NOMO-1 (cell line): ENCODE data around the gene ARV1.

Source experiments
- DNase-seq, 2 experiments: peaks; one replicate each; lab custom pipeline; 2025; ENCODE audit not compliant: unreplicated experiment in 2 of 2; lab: John Stamatoyannopoulos, UW

Gene ARV1

DNA sequence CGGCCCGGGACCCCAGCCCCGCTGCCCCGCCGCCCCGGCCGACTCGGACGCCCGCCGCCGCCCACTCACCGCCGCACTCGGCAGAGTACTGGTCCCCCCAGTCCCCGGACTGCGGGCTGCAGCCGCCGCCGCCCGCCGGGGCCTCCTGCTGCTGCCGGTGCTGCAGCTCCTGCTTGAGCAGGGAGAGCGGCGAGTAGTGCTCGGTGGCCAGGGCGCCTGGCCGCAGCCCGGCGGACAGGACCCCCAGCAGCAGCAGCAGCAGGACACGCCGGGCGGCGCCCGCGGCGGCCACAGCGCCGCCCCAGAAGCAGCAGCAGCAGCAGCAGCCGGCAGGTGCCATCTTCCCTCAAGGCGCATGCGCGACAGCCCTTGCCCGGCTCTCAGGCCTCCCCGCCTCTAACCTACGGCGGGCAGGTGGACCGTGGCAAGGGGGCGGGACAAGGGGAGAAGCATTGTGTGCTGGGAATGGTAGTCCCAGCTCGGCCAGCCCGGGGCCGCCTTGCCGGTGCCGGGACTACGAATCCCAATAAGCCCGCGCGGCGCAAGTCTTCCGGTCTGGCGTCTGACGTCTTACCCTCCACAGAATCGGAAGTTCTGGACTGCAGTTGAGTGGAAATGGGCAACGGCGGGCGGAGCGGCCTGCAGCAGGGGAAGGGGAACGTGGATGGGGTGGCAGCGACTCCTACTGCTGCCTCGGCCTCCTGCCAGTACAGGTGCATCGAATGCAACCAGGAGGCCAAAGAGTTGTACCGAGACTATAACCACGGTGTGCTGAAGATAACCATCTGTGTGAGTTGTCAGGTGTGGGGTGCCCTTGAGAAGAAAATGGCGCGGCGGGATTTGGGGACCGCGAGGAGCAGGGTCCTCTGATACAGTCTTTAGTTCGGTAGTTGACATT, at the start of gene ARV1, which contains the start of gene TTC13:
TSS of gene ARV1 (plus strand) at position 604 of the 898 bp plus-strand sequence. CDS start at position 616, 12 bp downstream.
TSS of gene TTC13 (minus strand) at position 371 of the 898 bp plus-strand sequence. CDS start at position 340, 31 bp downstream.
- DNase-seq = peak; percentile 97 to 99

DNA sequence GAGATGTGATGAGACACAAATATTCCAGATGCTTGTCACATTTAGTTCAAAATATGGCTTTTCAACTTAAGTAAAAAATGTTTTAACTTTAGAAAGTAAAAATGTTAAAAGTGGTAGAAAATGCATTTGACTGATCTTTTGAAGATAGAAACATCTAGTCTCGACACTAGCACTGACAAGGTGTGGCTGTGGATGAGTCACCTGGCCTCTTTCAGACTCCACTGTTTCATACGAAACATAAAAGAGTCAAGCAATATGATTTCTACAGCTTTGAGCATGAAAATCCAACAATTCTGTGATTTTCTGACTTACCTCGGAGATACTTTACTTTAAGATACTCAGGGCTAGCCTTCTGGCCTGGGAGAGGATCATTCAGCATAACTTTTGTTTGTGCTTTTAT, 47.9 kb upstream of the ARV1 start:
- no peak for DNase-seq

DNA sequence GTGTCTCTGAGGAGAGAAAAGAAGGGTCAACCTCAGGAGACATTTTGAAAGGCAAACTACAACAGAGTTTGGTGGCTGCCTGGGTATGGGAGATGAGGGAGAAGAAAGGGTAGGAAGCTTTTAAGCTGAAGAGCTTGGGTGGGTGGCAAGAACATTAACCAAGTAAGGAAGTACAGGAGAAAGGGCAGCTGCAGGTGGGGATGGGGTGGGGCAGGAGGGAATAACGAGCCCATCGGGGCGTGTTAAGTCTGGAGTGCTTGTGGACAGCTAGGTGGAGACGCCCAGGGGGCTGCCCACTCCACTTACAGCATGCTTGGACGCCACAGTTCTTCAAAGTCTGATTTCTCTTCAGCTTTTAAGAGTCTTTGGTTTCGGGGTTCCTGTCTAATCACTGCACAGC, 43.0 kb upstream of the ARV1 start:
- DNase-seq = no peak

DNA sequence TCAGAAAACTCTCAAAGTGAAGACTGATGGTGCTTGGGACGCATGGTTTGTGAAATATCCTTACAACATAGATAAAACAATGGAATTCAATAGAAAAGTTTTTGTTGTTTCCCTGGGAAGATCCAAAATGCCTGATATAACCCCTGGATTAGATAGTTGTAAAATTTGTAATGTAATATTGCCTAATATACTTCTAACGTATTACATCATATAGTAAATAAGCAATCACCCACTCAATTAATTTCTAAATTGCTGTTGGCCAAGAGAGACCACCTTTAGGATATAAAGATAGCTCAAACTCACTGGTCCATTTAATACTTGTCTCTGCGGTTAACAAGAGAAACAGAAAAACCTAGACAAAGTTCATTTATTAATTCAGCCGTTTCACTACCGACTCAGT, 42.4 kb upstream of the ARV1 start:
- no peak for DNase-seq

DNA sequence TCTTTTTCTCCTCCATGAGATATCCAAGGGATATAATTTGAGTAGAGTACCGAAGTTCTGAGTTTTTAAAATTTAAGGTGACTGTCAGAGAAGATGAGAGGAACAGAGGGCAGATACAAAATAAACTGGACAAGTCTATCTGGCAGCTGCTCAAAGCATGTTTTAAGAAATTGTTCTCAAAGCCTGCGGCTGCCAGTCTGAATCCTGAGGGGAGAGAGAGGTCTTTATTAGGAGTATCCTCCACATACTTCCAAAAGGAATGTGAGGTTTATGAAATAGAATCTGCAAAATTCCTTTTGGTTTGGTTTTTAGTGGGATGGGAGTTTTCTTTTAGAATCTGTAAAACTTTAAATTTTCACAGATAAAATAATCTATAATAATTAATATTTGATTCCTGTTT, 41.5 kb upstream of the ARV1 start:
- DNase-seq = no peak

DNA sequence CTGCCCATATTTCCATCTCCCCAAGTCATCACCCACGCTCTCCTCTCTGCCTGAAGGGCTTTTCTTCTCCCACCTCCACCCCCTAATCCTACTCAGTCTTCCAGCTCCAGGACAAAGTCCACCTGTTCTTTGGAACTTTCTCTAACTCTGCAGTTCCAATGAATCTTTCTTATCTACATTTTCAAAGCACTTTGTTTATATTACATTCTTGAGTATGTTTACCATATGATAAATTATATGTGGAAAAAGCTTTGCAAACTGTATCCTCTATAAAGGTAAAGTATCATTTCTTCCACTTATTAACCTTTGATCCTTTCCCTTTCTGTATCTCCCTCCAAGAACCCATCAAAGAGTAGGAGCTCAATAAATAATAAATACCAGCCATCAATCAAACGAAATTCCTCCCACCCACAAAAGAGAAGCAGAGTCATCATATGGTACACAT, 39.9 kb upstream of the ARV1 start:
- no peak for DNase-seq

DNA sequence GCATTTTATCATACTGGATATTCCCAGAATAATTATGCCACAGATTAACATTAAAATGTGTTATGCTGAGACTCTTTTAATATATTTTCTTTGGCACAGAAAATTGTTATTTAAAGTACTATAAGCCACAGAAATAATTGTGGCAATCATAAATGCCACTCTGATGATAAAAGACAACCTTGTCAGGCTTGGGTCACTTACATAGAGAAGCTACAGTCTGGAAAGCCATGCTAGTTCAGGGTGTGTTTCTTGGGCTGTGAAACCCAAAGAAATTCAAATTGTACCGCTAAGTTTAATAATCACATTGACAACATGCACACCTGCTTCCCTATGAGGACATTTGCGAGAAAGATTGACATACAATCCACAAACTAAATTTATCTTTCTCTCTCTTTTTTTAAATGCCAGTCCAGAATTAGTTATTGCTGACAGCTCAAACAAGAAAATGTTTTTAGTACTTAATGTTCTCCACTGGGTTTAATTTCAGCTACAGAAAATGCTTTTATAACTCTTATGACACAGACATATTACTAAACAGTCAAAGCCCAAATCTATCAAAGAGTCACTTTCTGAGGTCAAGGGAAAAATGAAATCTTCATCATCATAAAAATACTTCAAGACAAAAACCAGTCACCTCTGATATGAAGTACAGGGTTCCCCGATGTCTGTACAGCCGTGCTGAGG, 38.9 kb upstream of the ARV1 start:
- no peak for DNase-seq

DNA sequence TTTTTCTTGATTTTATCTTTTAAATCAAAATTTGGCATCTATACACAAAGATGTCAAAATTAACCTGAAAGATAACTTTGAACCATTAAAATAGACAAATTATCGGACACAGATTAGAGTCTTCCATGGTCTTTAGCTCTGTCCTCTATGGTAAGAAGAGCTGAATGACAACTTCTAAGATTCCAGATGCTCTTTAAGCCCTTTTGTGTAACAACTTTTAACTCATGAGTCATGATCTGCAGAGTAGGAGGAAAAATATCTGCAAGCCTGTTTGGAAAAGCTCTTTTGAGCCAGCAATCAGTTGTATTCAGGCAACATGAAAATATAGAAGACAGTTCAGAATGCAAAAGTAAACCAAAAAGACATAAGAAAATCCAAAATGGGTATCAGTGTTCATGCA, 38.0 kb upstream of the ARV1 start:
- no peak for DNase-seq

DNA sequence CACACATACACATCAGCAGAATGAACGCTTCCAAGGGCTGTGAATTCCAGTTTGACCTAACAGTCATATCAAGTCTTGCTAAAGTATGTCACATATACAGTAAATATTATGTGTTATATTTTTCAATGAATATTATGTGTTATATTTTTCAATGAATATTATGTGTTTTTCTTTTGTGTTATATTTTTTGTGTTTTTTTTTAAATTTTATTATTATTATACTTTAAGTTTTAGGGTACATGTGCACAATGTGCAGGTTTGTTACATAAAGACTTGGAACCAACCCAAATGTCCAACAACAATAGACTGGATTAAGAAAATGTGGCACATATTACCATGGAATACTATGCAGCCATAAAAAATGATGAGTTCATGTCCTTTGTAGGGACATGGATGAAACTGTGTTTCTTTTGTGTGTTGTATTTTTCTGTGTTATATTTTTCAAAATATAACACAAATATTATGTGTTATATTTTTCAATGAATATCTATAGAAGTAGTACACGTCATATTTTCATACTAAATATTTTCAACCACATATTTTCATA, 35.8 kb upstream of the ARV1 start:
- no peak for DNase-seq

DNA sequence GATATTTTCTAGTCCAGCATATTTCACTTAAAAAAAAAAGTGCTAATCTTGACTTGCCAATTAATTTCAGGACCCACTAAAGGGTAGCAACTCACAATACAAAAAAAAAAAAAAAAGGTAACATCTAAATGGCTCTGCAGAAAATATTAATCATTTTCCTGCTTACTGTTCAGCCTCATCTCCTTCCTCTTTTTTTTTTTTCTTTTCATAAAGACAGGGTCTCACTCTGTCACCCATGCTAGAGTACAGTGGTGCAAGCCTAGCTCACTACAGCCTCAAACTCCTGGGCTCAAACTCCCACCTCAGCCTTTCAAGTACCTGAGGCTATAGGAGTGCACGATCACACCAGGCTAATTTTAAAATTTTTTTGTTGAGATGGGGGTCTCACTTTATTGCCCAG, 30.6 kb upstream of the ARV1 start:
- DNase-seq = peak in 1 of 2 experiments; percentile 11

DNA sequence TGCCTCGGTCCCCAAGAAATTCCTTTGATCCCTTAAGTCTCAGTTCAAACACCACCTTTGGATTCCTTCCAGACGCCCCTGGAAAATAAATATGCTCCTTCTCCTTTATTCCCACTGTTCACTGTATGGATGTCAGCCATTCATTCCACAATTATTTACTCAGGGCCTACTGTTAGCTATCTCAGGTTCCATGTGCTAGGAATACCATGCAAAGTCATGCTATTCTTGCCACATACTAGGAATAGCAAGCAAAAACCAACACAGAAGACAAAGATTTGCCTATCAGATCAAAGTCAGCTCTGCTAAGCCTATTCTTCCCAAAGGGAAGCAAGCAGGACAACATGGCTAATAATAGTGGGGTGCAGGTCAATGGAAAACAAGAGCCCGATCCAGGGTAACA, 30.0 kb upstream of the ARV1 start:
- DNase-seq = no peak

DNA sequence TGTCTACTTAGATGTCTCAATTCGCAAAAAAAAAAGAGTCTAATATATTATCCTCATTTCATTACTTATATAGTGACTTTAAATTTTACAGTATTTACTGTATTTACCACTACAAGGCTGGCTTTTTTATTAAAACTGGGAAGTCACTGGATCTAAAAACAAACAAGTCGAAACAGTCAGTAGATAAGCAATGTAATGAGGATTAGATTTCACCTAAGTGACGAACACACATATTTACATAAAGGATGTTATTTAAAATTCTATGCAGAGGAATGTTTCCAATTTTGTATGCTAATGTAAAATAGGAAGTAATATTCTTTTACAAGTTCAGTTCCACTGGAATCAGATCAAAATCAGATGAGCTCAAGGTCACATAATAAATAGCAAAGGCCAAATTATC, 28.5 kb upstream of the ARV1 start:
- DNase-seq = no peak

DNA sequence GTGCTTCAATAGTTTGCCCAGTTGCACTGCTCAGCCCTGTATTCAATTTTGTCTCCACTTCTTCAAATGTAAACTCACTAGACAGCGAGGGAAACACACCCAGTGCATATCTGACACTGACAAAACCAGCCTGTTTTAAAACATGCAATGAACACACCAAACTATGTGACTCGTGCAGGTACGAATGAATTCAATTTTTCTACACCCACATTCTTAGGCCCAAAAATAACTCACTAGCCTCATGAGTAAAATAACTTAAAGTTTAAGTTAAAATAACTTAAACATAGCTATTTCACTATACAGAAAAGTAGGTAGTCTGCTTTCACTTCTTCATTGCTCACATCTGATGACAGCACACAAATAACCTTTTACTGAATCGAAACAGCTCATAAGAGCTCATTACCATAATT, 21.3 kb upstream of the ARV1 start:
- no peak for DNase-seq

DNA sequence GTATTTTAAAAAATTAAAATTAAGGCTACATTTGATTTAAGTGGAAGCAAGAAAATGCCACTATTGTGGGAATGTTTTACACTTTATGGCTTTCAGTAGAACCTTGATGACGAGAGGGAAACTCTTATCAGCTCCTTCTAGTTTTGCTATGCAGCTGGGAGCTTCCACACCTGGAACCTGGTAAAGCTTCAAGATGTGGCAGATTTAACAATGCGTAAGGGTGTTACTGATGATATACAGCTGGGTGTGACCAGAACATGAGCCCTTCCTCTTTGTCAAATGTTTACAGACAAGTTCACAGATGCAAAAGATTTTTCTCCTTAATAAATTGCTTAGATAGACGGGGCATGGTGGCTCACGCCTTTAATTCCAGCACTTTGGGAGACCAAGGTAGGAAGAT, 20.5 kb upstream of the ARV1 start:
- DNase-seq = no peak

DNA sequence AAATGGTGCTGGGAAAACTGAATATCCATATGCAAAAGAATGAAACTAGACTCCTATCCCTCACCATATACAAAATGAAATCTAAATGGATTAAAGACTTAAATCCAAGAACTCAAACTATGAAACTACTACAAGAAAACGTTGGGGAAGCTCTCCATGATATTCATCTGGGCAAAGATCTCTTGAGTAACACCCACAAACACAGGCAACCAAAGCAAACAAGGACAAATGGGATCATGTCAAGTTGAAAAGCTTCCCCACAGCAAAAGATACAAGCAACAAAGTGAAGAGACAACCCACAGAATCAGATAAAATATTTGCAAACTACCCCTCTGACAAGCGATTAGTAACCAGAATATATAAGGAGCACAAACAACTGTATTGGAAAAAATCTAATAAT, 14.0 kb upstream of the ARV1 start:
- DNase-seq = no peak

DNA sequence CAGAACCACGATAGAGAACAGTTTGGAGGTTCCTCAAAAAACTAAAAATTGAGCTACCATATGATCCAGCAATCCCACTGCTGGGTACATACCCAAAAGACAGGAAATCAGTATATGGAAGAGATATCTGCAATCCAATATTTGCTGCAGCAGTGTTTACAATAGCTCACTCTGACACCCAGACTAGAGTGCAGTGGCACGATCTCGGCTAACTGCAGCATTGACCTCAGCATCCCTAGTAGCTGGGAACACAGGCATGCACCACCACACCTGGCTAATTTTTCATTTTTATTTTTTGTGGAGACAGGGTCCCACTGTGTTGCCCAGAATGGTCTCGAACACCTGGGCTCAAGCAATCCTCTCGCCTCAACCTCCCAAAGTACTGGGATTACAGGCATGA, 13.4 kb upstream of the ARV1 start:
- no peak for DNase-seq

DNA sequence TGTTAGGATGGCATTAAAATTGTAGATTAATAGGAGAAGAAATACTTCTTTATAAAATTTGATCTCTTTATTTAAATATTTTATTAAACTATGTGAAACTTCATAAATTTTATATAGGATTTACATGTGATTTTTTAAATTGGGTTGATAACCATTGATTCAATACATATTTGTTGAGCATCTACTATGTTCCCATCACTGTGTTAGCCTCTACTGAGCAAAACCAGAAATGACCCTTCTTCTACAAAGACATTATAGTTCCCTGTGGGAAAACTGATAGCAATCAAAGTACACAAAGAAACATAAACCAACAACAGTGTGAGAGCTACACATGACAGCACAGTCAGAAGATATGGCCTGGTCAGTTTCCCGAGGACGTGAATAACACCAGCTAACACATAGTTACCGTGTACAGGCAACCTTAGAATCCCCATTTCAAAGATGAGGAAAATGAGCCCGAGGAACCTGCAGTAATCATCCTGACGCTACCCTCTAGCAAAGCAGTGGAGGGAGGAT, 12.5 kb upstream of the ARV1 start:
- DNase-seq = no peak

DNA sequence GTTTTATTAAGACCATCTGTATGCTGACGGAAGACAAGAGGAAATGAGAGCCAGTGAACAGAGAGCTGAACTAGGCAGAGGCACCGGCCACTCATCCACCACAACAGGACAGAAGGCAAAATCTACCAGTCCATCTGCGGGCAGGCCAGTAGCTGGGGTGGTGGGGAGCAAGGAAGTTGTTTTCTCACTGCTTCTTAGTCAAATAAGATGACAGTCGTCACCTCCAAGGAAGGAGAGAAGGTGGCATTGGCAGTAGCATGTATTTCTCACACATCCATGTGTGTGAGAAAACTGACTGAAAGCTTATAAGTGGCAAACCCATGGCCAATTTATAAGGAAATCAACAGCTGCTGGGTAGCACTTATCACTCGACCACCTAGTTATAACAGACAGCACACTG, 8.5 kb upstream of the ARV1 start:
- no peak for DNase-seq

DNA sequence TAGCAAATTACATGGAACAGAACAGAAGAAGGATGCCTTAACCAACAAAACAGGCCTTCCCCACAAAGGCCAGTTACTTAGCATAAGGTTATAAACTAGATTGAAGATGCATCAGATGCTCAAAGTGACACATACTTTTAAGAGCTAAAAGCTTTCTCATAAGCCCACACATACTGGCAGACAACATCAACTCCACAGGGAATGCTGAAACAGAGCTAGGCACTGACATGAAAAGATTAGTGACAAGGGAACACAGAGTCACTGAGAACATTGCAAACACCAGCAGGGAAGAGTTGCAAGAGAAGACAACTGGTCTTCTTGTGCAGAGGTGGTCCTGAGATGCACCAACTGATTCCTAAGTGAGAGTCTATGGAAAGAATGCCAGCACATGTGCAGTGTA, 7.1 kb upstream of the ARV1 start:
- DNase-seq = no peak

DNA sequence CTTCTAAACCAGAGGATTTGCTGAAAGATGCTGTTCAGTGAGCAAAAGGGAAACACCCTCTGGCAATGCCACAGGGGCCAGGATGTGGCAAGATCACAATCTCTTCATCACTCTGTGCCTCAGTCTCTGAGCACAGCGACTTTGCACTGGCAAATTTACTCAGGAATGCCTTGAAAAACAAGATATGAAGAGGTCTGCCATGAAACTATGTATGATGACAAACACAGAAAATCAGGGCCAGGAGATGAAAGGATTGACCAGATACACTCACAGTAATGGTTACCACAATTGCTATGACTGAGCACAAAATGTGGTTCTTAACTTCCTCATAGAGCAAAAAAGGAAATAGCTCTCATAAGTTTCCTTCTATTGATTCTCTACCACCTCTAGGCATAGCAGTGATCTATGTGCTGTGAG, 6.0 kb upstream of the ARV1 start:
- DNase-seq = peak; percentile 21 to 94

DNA sequence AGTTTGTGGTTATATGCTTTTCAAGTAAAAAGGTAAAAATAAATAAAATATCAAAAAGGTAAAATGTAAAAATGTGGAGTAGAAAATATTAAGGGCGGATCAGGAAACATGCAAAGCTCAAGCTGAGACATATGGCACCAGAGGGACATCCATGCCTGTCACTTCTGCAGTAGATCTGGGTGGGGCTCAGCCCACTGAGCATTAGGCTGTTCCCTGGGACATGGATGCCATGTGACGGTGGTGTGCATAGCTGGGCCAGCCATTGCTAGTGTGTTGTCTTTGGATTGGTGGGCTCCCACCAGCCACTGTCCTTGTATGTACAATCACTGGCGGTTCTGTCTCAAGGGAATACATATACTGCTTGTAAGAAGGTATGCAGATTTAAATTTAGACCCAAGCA, 3.3 kb upstream of the ARV1 start:
- DNase-seq = no peak
